Measurements from ENCODE around the gene PLCB4. TPM values are rescaled to one million over a fixed set of nuclear protein-coding genes. Genes with fewer than 3 reads are reported as not detected.

The PLCB4 gene
- total and polyA plus RNA-seq, 3 donors from 2014 or later = 5.9 to 19.4 (median 15.5) TPM

- H3K4me3 ChIP-seq = no peak overlapping the region
Measured at GRCh38 chr20:9401371-9401770, 332.5 kb downstream of the PLCB4 start.

GRCh38 chr20:9402141-9402540 is 333.3 kb downstream of the PLCB4 start:
- WGBS, 2 donors = 92 to 94% methylated on average over 6 of the region's 6 CpGs
- Histone ChIP-seq H3K4me1 (no peaks in the 10 kb centered on the region), H3K27ac (no peak overlapping the region), H3K9me3 (no peaks in the 10 kb centered on the region), H3K4me3 (no peak overlapping the region), H3K36me3 (ENCODE audit: low read depth, missing control alignments) (no peaks in the 10 kb centered on the region), H3K27me3 (no peaks in the 10 kb centered on the region)
- DNase-seq = no peak
- TF ChIP-seq CTCF (IDR thresholded peaks at IDR 0.05) (no peak), POLR2A (IDR thresholded peaks at IDR 0.05) (no peak)
- intact Hi-C loops (cut with DNase I; ENCODE audit: low total_unique reads) = no loop called here

More at GRCh38 chr20:9401371-9401770, 332.5 kb downstream of the PLCB4 start:
- DNase-seq = no peak
- WGBS, 2 donors = 85% methylated on average over 3 of the region's 3 CpGs
- Histone ChIP-seq H3K36me3 (ENCODE audit: low read depth, missing control alignments) (no peaks in the 10 kb centered on the region), H3K27ac (no peak overlapping the region), H3K9me3 (no peaks in the 10 kb centered on the region), H3K4me1 (no peaks in the 10 kb centered on the region), H3K27me3 (no peaks in the 10 kb centered on the region)
- intact Hi-C loops (cut with DNase I; ENCODE audit: low total_unique reads) = no loop called here
- TF ChIP-seq CTCF (IDR thresholded peaks at IDR 0.05) = no peak
- no peak for TF ChIP-seq POLR2A (IDR thresholded peaks at IDR 0.05)

GRCh38 chr20:9402546-9402945 is 333.7 kb downstream of the PLCB4 start:
- no peaks in the 10 kb centered on the region for H3K4me1 ChIP-seq
- H3K9me3 ChIP-seq = no peaks in the 10 kb centered on the region
- no peak overlapping the region for H3K4me3 ChIP-seq
- WGBS, 2 donors = 96% methylated on average over 3 of the region's 3 CpGs
- no peak for TF ChIP-seq CTCF (IDR thresholded peaks at IDR 0.05)
- no peak for TF ChIP-seq POLR2A (IDR thresholded peaks at IDR 0.05)
- intact Hi-C loops (cut with DNase I; ENCODE audit: low total_unique reads) = no loop called here
- no peaks in the 10 kb centered on the region for H3K36me3 ChIP-seq (ENCODE audit: low read depth, missing control alignments)
- H3K27me3 ChIP-seq = no peaks in the 10 kb centered on the region
- no peak for DNase-seq
- H3K27ac ChIP-seq = no peak overlapping the region

- no peak overlapping the region for H3K27ac ChIP-seq
- TF ChIP-seq POLR2A (IDR thresholded peaks at IDR 0.05) (no peak), CTCF (IDR thresholded peaks at IDR 0.05) (no peak)
- intact Hi-C loops (cut with DNase I; ENCODE audit: low total_unique reads) = no loop called here
Measured at GRCh38 chr20:9403448-9403847, 334.6 kb downstream of the PLCB4 start.

GRCh38 chr20:9407805-9408421 is 339.0 kb downstream of the PLCB4 start:
- no peak overlapping the region for H3K4me3 ChIP-seq
- no peaks in the 10 kb centered on the region for H3K4me1 ChIP-seq
- DNase-seq = peak; percentile 89
- 52 to 59% methylated on average over 8 of the region's 8 CpGs for WGBS, 2 donors
- H3K27me3 ChIP-seq = no peaks in the 10 kb centered on the region
- intact Hi-C loops (cut with DNase I; ENCODE audit: low total_unique reads) = no loop called here
- H3K36me3 ChIP-seq (ENCODE audit: low read depth, missing control alignments) = no peaks in the 10 kb centered on the region
- no peak overlapping the region for H3K27ac ChIP-seq
- TF ChIP-seq CTCF (IDR thresholded peaks at IDR 0.05) (peak; percentile 77 to 88 (median 86)), POLR2A (IDR thresholded peaks at IDR 0.05) (no peak)
- no peaks in the 10 kb centered on the region for H3K9me3 ChIP-seq

More at GRCh38 chr20:9403448-9403847, 334.6 kb downstream of the PLCB4 start:
- DNase-seq = no peak
- Histone ChIP-seq H3K4me3 (no peak overlapping the region), H3K4me1 (no peaks in the 10 kb centered on the region), H3K9me3 (no peaks in the 10 kb centered on the region), H3K27me3 (no peaks in the 10 kb centered on the region), H3K36me3 (ENCODE audit: low read depth, missing control alignments) (no peaks in the 10 kb centered on the region)

Measured in testis (tissue), 3 donors.